Activated T-helper 9 cell treated with anti-CD3 and anti-CD28 coated beads, Interleukin-2, amount 50 U/mL, for 16 hours (primary cell): ENCODE measurements around the gene TBX19.

ENCODE experiments used
- DNase-seq: peaks from one replicate; pipeline ENCODE4 v3.0.0-alpha.2; 2020; ENCODE audit warnings: low read depth

TBX19 gene

DNA sequence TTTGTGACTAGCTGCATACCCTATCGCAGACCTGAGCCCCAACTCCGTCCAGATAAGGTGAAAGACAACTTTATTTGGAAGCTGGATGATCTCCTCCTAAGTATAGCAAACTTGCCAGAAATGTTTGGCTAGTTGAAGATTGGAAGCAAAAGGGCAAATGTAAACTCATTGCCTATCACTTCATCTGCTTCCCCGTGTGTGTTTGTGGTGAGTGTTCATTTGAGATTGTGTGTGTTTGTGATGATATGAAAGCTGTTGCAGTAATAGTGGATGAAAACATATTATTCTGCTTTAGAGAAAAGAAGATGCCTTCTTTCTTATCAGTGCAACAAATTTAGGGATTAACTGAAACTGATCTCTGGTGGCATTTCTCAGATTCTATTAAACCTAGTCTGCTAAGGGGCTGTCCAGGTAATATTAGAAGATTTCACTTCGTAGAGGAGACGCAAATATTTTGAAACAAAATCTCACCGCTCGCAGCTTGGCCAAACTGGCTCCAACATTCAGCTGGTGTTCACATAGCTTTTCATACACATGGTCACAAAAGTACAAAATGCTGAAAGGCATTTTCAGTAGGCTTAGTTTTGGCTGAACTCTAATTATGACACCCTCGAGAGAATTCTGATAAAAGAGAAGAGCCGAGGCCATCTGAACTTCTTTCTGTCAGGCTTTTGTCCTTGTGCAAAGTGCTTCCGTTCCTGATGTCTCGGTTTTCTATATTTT, 1.1 kb downstream of the TBX19 start:
- no peak for DNase-seq

DNA sequence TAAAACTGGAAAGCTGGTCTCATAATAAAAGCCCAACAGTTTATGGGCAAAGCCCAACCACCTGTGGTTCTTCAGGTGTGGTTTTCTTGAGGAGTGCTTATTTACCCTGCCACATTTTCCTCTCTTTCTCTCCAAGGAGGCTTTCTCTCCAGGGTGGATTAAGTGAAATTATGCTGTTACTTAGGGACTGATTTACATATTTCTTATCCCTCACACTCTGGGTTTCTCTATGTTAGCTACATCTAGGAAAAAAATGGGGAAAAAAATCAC, 4.8 kb downstream of the TBX19 start:
- no peak for DNase-seq

DNA sequence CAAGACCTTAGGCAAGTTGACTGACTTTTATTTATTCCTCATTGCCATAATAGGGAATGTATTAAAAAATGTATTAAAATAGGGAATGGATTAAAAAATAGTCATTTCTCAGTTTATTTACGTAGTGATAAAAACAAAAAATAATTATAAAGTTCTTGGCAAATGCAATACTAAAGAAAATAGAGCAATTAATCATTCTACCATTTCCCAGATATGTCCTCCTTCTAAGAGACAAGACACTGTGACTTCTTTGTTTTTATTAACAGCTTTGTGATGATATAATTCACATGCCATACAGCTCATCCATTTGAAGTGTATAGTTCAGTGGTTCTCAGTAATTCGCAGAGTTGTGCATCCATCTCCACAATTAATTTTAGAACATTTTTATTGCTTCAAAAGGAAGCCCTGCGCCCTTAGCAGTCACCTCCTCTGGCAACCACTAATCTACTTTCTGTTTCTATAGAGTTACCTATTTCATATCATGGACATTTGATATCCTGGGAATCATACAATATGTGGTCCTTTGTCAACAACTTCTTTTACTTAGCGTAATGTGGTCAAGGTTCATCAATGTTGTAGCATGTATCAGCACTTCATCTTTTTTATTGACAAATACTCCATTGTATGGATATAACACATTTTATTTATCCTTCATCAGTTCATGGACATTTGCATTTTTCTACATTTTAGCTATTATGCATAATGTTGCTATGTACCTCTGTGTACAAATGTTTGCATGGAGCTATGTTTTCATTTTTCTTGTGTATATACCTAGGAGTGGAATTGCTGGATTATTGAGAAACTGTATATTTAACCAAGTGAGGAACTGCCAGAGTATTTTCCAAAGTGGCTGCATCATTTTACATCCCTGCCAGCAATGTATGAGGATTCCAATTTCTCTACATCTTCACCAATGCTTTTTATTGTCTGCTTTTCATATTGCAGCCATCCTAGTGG, 5.6 kb downstream of the TBX19 start:
- DNase-seq, result no peak

DNA sequence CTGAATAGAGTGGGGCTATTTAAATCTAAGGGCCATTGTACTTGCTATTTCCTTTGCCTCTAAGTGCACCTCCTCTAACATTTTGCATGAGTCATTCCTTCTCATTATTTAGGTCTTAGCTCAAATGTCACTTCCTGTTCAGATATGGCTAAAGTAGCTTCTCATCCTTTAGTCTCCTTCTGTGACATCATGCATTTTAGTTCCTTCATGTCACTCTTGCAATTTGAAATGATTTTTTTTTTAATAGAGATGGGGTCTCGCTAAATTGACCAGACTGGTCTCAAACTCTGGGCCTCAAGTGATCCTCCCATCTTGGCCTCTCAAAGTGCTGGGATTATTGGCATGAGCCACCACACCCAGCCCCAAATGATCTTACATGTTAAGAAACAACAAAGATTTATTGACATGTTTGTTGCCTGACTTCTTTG, 6.6 kb downstream of the TBX19 start:
- no peak for DNase-seq

DNA sequence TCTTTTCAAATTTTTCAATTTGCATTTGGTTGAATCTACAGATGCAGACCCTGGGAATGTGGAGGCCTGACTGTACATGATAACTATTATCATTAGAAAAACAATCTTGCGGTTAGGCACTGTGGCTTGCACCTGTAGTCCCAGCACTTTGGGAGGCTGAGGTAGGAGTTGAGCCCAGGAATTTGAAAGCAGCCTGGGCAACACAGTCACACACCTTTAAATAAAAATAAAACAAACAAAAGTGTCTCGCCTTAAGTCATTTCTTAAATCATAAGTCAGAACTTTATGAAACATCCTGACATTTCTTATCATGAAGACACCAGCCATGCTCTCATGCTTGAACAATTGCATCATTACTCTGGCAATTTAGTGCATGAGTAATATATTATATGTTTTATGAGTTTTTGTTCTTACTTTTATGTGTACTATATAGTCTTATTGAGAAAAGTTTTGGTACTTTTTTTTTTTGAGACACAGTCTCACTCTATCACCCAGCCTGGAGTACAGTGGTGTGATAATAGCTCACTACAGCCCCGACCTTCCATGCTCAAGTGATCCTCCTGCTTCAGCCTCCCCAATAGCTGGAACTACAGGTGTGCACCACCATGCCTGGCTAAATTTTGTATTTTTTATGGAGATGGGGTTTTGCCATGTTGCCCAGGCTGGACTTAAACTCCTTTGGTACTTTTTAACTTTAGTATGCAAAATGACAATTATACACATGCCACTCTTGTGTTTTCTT, 7.8 kb downstream of the TBX19 start:
- no peak for DNase-seq

DNA sequence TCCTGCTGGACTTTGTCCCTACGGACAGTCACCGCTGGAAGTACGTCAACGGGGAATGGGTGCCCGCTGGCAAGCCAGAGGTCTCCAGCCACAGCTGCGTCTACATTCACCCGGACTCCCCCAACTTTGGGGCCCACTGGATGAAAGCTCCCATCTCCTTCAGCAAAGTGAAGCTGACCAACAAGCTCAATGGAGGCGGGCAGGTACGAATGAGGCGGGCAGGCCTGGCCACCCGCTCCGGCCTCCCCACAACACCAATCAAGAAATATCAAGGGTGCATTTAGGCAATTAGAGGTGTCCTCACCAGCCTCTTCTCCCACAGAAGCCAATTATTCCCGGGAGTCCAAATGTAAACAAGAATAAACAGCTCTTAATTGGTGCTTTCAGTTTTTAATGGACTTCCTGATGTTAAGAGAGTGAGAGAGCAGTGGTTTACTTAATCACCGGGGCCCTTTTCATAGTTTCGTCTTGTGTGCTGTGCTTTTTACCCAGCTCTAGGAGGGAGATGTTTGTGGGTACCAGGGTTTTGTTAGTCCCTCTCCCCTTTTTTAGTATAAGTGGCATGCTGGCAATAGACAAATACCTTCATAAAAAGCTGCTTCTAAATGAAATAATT, 10.7 kb downstream of the TBX19 start:
- no peak for DNase-seq

DNA sequence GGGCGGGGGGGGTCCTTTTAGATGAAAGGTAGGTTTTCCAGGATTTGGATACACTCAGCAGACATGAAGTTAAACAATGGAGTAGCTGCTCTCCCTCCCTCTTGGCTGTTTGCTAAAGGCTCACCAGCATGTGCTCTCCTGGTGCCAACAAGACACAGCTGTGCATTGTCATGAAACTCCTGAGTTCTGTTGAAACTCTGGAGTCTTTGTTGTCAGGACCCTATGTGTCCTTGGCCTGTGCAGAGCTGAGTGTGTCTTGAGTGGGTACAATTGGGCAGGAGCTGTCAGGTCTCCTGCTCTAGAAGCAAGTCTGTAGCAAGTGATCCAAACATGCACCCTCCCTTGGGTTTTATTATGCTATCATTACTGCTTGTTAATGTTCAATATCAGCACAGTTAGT, 12.7 kb downstream of the TBX19 start:
- no peak for DNase-seq

DNA sequence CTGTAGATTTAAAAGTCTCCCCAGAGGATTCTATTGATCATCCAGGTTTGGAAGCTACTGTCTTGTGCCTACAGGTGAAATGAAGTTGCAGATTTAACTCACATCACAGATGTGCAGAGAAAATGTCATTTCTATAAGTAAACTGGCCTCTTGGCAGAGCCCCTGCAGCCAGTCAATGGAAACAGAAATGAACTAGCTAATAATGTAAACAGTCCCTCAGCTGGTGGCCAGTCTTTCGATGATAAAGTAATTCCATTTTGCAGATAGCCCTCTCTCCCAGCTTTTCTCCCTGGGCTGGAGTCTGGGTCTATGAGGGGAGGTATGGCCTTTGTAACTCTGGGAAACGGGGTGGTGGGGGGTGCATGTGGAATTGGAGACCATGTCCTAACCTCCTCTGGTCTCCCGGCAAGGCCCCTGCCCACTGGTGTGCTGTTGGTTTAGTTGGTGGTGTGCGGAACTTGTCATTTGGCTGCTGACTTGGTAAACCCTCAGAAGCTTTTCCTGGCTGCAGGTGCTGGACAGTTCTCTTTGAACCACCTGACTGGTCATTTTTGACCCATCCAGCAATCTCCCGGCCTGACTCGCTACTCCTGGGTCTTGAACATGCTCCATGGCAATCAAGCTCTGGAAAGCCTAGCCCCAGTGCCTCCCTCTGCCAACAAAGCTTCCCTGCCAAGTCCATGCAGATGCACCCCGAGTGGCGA, 14.9 kb downstream of the TBX19 start:
- DNase-seq, result no peak

DNA sequence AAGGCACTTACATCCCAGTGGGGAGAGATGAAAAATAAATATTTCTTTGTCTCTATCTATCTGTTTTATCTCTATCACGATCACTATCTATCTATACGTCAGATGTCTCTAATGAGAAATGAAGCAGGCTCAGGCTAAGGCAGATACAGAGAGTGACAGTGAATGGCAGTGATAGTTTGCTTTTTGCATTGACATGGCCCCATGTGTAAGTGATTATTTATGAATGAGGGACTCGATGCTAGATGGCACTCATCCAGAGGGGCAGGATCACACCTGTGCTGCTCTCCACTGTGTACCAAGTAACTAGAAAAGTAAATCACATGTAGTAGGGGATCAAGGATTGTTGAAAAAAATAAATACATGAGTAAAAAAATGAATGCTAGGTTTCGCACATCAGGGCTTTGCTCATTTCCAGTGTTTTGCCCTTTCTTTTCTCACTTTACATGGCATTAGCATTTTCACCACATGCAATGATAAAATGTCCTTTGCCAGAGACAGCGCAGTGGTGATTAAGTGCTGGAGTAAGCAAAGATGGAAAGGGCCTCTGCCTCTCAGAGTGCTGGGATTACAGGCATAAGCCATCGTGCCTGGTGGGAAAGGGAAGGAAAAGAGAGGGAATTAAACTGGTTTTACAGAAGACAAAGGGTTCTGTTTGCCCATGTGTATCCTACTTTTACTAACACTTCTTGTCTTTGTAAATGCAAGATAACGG, 16.5 kb downstream of the TBX19 start:
- DNase-seq, result no peak

DNA sequence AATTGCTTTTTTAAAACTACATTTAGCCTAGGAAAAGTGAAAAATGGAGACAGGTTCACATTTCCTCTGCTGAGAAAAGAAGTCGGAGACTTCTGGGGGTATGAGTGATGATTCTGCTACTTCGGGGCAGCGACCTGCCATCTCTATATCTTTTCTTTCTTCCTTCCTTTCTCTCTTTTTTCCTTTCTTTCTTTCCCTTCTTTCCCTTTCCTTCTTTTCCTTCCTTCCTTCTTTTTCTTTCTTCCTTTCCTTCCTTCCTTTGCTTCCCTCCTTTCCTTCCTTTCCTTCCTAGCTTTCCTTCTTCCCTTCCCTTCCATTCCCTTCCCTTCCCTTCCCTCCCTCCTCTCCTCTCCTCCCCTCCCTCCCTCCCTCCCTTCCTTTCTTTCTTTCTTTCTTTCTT, 17.8 kb downstream of the TBX19 start:
- no peak for DNase-seq

DNA sequence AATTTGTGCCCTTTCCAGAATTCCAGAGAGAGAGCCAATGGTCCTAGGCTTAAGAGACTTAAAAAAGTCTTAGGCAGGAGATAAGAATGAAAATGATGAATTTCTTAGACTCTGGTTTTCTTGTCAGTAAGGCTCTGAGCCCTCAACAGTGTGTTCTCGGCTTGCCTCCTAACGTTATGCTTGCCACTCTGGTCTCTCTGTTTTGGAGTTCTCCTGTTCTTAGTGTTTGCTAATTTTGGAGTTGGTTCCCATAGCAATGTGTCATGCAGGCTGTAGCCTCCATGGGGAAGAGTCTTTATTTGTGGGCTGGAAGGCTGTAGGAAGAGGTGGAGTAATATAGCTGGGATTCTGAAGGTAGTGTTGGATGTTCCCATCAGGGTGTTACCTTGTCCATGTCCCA, 19.9 kb downstream of the TBX19 start:
- DNase-seq, result no peak

DNA sequence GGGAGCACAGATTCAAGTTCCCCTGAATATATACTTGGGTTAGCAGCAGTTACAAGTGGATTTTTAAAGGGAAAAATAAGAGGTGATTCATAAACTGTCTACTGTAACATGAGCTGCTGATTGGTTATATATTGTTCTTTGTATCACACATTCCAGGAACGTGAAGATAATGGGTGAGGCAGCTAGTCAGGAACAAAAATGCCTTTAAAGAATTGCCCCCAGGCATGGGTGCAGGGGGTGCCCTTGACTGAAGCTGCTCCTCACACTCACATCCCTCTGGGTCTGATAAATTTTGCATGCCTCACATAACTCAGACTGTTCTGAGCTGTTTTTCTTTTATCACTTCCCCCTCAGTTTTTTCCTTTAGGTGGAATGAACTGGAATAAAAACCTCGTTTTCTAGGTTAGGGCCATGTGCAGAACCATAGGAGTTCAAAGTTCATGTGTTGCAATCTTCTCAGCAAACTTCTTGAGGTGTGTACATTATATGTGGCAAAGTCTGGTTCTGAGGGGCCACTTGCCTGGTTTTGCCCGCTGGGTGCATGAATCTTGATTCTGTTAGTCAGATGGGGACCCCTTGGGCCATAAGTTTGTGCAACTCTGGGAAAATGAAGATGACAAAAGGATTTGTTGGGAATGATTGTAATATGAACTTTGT, 21.1 kb downstream of the TBX19 start:
- DNase-seq, result no peak

DNA sequence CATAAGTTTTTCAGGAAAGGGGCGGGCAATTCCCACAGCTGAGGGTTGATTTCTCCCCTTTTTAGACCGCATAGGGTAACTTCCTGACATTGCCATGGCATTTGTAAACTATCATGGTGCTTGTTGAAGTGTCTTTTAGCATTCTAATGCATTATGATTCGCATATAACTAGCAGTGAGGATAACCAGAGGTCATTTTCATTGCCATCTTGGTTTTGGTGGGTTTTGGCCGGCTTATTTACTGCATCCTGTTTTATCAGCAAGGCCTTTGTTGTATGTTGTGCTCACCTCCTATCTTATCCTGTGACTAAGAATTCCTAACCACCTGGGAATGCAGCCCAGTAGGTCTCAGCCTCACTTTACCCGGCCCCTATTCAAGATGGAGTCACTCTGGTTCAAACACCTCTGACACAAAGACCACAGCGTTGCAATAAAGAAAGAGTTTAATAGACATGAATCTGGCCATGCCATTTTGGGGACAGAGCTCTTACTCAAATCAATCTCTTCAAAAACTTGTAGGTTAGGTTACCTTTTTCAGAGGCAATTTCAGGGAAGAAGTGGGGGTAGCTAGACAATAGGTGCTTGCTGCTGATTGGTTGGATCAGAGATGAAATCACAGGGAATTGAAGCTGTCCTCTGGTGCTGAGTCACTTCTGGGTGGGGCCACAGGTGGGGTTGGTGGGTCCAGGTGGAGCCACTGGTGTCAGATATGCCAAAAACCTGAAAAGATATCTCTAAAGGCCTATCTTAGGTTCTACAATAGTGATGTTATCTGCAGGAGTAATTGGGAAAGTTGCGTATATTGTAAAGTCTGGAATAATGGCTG, 23.3 kb downstream of the TBX19 start:
- DNase-seq, result no peak

DNA sequence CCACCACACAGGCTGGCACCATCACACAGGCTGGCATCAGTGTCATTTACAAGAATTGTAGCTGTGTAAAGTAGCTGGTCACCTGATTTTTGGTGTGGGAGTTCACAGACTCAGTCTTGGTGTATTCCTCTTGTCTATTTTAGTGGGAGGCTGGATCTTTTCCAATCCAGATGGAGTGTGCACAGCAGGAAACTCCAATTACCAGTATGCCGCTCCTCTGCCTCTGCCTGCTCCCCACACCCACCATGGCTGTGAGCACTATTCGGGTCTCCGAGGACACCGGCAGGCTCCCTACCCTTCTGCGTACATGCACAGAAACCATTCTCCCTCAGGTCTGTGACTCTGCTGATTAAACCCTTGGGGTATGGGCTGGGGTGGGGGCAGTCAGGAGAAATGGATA, 24.2 kb downstream of the TBX19 start:
- no peak for DNase-seq

DNA sequence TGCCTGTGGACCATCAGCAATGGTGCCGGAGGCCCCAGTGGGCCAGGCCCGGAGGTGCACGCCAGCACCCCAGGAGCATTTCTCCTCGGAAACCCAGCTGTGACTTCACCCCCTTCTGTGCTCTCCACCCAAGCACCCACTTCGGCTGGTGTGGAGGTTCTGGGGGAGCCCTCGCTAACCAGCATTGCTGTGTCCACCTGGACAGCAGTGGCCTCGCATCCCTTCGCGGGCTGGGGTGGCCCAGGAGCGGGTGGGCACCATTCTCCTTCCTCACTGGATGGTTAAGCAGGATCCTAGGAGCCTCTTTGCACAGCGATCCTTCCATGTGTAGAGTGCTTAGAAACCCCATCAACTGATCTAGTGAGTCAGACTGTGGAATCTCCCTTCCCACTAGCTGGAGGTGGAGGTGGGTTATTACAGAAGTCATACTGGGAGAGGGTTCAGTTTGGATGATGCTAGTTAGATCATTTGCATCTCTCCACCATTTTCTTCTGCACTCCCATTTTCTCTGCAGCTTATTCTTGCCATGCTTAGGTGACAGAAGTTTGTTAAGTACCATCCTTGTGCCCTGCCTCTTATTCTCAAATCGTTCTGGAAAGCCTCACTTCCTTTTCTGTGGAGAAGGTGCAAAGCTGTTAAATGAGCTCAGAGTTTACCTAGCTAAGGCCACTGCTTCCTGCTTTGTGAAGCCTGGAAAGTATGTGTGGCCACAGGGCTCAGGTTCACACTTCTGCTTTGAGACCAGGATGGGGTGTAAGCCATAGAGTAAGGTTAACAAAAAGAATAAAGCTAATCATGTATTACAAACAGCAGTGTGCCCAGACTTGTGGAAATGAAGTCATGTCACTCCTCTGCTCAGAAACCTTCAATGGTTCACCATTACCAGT, 32.3 kb downstream of the TBX19 start:
- DNase-seq, result no peak

DNA sequence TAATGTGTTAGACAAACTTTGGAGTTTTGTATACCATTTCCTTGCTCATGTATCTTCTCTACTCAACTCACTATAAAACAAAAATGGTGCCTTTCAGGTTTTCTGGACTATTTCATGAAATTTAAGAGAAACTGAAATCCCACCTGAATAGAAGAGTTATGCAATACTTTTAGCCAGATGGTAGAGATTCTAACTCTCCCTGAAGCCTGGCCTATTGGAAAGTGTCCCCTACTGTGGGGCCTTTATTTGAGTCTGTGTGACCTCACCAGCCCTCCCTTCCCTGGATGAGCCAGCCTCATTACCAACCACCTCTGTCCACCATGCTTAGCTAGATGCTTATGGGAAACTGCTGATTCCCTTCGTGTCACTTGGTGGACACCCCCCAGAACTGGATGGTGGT, 35.5 kb downstream of the TBX19 start:
- no peak for DNase-seq

DNA sequence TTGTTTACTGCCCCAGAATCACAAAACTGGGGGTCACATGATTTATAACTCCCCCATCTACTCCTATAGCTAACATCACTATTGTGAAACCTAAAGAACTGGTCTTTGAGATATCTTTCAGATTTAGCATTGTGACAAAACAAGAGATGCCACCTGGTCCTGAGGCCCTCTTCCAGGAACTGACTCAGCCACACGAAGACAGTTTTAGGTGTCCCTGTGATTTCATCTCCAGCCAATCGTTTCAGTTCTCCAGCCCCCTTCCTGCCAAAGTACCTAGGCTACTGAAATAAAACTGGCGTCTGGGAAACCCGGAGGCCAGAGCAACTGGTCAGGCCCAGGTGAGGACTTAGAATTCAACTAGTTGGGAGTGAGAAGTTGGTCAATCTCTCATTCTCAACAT, 36.6 kb downstream of the TBX19 start:
- DNase-seq, result no peak

DNA sequence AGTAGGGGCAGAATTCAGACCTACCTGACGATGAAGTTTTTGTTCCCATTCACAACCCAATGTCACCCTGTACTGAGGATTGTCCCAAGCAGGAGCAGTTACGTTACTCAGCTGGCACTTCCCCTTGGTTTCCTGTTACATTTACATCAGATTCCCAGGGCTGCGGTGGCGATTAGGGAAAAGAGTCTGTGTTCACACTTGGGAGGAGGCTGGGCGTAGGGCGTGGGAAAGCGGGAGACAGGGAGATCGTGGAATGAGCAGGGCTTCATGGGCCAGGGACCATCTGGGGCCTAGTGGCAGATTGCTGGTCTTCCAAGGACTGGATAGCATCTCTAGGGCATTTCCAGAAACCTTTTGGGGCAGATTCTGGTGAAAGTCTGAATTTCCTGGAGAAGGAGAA, 39.0 kb downstream of the TBX19 start:
- no peak for DNase-seq

DNA sequence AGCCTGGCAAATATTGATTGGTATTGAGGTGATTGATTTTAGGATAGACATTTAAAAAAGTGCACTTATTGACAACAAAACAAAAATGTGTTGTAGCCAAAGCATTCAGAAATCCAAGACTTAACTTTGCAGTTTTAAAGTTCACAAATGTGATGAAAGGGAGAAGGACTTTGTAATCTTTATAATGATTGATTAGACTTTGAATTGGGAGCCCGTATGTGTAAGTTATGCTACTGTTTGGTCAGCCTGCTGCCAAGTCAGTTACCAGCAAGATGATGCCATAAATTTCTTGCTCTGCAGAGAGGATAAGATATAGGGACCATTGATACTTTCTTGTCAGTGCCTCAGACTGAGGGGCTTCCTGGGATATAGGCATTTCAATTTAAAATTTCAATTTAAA, 39.5 kb downstream of the TBX19 start:
- no peak for DNase-seq
